ENCODE measurements around the gene AAGAB.

AAGAB gene

GRCh38 chr15:67208396-67208795, 46.1 kb downstream of the AAGAB start:
- no peak for DNase-seq (ENCODE audit: low read depth)

- DNase-seq (ENCODE audit: low read depth): no peak
Measured at GRCh38 chr15:67207555-67208207, 46.8 kb downstream of the AAGAB start.

GRCh38 chr15:67202991-67203390, 51.5 kb downstream of the AAGAB start:
- no peak for DNase-seq (ENCODE audit: low read depth)

- no peak for DNase-seq (ENCODE audit: low read depth)
Measured at GRCh38 chr15:67202091-67202490, 52.4 kb downstream of the AAGAB start.

GRCh38 chr15:67201136-67201535, 53.3 kb downstream of the AAGAB start:
- no peak for DNase-seq (ENCODE audit: low read depth)

- DNase-seq (ENCODE audit: low read depth): no peak
Measured at GRCh38 chr15:67199881-67200763, 54.3 kb downstream of the AAGAB start.

GRCh38 chr15:67199391-67199790, 55.1 kb downstream of the AAGAB start:
- DNase-seq (ENCODE audit: low read depth): no peak

GRCh38 chr15:67198157-67198754, 56.2 kb downstream of the AAGAB start:
- no peak for DNase-seq (ENCODE audit: low read depth)

- DNase-seq (ENCODE audit: low read depth): no peak
Measured at GRCh38 chr15:67197364-67197695, 57.1 kb downstream of the AAGAB start.

- no peak for DNase-seq (ENCODE audit: low read depth)
Measured at GRCh38 chr15:67196672-67197363, 57.6 kb downstream of the AAGAB start.

GRCh38 chr15:67196222-67196621, 58.2 kb downstream of the AAGAB start:
- no peak for DNase-seq (ENCODE audit: low read depth)

GRCh38 chr15:67195305-67195704, 59.2 kb downstream of the AAGAB start:
- no peak for DNase-seq (ENCODE audit: low read depth)

- no peak for DNase-seq (ENCODE audit: low read depth)
Measured at GRCh38 chr15:67194171-67195114, 60.0 kb downstream of the AAGAB start.

GRCh38 chr15:67193223-67193990, 61.1 kb downstream of the AAGAB start:
- no peak for DNase-seq (ENCODE audit: low read depth)

GRCh38 chr15:67192185-67192820, 62.2 kb downstream of the AAGAB start:
- no peak for DNase-seq (ENCODE audit: low read depth)

GRCh38 chr15:67190813-67191212, 63.6 kb downstream of the AAGAB start:
- no peak for DNase-seq (ENCODE audit: low read depth)

GRCh38 chr15:67190326-67190725, 64.1 kb downstream of the AAGAB start:
- DNase-seq (ENCODE audit: low read depth): no peak

- no peak for DNase-seq (ENCODE audit: low read depth)
Measured at GRCh38 chr15:67189326-67190051, 65.0 kb downstream of the AAGAB start.

GRCh38 chr15:67188551-67189218, 65.8 kb downstream of the AAGAB start:
- no peak for DNase-seq (ENCODE audit: low read depth)

Measured in stimulated activated CD8-positive, alpha-beta memory T cell treated with anti-CD3 and anti-CD28 coated beads, Interleukin-15, amount 100 ng/mL, for 1 hour (primary cell).